Activated CD4-positive, CD25-positive, alpha-beta regulatory T cell treated with anti-CD3 and anti-CD28 coated beads, Interleukin-2, amount 50 U/mL, for 72 hours (primary cell): Measurements from ENCODE around the gene GAS2.

Experiments
- DNase-seq: peaks from one replicate; pipeline ENCODE4 v3.0.0; 2021

Gene GAS2

GRCh38 chr11:22792497-22792896, 126.1 kb downstream of the GAS2 start:
- DNase-seq = no peak

- DNase-seq = no peak
These were observed 129.5 kb downstream of the GAS2 start for GRCh38 chr11:22795914-22796313.

GRCh38 chr11:22797047-22797446, 130.6 kb downstream of the GAS2 start:
- DNase-seq = no peak

DNA sequence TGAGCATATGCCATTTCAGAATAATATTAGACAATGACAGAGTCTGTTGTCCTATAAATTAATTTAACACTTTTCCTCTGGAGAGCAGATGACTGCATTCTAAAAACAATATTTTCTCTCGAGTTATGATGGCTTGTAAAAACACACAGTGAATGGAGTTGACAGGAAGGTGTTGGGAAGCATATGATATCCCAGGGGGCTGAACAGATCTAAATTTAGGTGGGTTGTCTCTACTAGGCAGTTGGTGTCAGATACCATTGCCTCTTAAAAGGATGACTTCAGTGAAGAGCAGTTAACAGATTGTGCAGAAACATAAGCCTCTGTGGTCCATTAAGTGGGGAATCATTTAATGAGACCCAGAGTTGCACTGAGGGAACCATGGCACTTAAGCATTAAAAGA, 132.5 kb downstream of the GAS2 start:
- DNase-seq = no peak

GRCh38 chr11:22800482-22800881, 134.1 kb downstream of the GAS2 start:
- DNase-seq = no peak

DNA sequence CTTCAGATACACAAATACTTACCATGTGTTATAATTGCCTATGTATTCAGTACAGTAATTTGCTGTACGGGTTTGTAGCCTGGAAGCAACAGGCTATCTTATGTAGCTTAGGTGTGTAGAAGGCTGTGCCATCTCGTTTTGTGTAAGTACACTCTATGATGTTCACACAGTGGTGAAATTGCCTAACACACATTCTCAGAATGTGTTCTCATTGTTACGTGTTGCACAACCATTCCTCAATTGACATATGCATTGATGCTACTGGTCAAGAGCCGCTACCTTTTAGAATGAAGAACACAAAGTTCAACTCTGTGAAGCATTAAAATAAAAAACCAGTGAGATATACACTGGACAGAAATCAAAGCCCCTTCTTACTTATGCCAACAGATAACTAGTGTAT, 136.4 kb downstream of the GAS2 start:
- DNase-seq = no peak

DNA sequence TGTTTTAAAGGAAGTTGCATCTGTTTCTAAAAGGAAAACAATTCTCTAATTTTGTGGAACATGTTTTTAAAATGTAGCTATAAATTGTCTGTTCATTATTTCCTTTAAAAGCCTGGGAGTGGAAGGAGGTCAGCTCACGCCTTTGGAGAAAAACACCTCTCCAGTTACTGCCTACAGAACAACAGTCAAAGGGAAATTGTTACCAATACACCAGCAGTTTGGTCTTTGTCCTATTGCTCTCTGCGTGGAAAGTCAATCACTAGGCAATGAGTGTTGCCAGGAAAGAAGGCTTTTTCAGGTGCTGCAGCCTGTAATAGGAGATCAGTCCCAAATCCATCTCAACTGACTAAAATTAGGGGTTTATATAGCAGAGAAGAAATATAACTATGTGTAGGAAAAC, 141.0 kb downstream of the GAS2 start:
- DNase-seq = no peak

- DNase-seq = no peak
These were observed 141.6 kb downstream of the GAS2 start for GRCh38 chr11:22807855-22808570.

GRCh38 chr11:22808571-22809197, 142.3 kb downstream of the GAS2 start:
- DNase-seq = no peak

- DNase-seq = no peak
These were observed 143.5 kb downstream of the GAS2 start for GRCh38 chr11:22809893-22810292.

DNA sequence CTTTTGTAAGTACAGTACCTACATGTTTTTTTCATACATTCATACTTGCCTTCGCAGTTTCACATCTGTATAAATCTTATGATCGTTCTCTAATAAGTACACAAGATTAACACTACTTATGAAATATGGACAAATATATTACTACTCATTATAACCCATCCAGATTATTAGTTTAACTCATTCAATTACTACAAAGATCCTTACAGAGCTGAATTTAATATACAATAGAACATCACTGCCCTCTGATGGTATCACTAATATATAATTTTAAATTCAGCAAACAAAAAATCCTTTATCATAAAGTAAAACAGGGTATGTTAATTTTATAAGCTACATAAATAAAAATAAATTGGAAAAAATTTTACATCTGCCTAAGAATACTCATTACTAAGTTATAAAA, 155.8 kb downstream of the GAS2 start:
- no peak for DNase-seq

- DNase-seq = no peak
These were observed 162.0 kb downstream of the GAS2 start for GRCh38 chr11:22828373-22828772.

- DNase-seq = peak; percentile 90
These were observed 163.0 kb downstream of the GAS2 start, which contains the start of gene SVIP for GRCh38 chr11:22829231-22830081. Gene SVIP, minus strand, starts transcription at chr11:22829801. Its CDS starts 53 bp downstream, at chr11:22829748.

DNA sequence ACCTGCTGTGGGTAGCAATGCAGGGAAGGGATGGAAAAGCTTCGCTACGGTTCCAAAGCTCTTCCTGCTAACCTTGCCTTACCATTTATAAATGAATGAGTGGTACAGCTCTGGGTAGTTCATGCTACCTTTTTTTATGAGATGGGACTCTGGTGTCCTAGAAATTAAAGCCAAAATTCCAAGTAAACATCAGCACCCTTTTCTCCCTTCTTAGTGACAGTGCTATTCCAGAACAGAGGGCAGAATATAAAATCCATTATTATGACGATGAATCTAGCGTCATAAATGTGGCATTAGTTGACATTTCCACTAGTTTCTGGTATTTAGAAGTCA, 163.6 kb downstream of the GAS2 start:
- DNase-seq = no peak

DNA sequence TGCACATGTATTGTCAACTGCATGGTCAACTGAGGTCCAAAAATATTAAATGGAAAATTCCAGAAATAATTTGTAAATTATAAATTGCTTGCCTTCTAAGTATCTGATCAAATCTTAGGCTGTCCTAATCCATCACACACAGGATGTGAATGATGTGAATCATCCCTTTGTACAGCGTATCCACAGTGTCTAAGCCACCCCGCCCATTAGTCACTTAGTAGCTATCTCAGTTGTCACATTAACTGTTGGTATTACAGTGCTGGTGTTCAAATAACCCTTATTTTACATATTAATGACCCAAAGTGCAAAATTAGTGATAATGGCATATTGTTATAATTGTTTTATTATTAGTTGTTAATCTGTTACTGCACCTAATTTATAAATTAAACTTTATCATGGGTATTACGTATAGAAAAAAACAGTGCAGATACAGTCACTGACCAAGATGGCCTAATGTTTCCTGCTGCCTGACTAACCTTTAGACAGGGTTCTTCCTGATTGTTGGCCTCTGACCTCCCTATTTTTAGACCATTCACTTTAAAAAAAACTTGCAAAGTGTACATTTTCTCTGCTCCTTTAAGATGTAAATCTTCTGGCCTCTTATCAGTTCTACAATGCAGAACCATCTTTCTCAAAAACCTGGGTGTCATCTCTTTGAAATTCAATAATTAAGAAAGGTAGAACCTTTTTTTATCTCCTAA, 166.1 kb downstream of the GAS2 start:
- no peak for DNase-seq

DNA sequence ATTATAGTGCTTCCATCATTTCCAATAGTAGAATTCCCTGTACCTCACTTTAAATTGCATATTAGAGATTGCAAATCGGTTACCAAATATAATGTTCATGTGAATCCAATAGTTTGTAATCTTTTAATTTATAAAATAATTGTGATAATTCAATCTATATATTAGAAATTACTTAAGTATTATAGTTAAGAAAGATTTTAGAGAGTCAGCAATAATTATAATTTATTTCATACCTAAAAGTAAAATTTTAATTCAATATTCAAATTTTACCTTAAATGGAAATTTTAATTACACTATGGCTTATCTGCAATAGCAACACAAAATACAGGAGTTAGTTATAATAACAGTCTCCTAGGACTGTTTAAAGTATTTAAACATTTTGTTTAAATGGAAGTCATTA, 180.3 kb downstream of the GAS2 start:
- no peak for DNase-seq

- DNase-seq = no peak
These were observed 185.1 kb downstream of the GAS2 start for GRCh38 chr11:22851477-22851876.

DNA sequence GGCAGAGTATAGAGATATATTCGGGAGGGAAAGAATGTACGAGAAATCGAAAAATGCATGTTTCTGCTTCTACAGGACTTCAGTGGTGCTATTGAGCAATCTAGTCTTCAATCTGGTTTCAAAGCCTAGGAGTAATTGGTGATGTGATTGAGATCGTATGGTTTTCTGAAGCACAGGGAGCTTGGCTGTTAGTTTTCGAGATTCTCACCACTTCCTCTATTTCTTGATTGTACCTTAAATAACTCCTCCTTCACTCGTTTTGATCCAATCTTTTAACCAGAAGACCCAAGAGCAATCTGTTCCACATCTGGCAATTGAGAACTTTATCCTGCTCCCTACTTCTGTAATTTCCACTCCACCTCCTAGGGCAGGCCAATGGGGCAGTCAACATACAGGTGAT, 193.3 kb downstream of the GAS2 start:
- DNase-seq = no peak

DNA sequence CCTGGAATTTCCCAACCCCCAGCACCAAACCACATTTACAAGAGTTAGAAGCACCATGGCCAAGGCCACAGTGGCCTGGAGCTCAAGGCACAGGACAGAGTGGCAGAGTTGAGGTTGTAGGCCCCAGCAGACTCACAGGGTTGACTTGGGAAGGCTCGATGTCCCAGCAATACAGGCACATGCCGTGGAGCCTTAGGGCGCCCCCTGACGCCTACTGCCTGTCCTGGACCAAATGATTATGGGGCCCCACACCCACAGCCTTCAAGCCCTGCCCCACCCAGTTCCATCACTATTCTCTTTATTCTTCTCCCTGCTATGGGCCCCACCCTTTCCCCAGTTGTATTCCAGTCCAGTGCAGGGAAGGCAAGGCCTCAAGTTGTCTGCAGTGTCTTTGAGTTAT, 193.8 kb downstream of the GAS2 start, which contains the start of gene CCDC179:
Gene CCDC179 (minus strand): TSS at position 234 of the 400 bp plus-strand sequence. CDS start 53 bp downstream, at position 181.
- DNase-seq = no peak
